HUDEP-2 (cell line): ENCODE data around the gene KRT10.

ENCODE experiments used
- DNase-seq, 76 experiments: peaks; one replicate each; lab custom pipeline; 2025; ENCODE audit not compliant: unreplicated experiment in 76 of 76; lab: John Stamatoyannopoulos, UW

The KRT10 gene

GRCh38 chr17:40810494-40810893 lies 11.9 kb downstream of the KRT10 start:
- no peak for DNase-seq

GRCh38 chr17:40809721-40810421 lies 12.5 kb downstream of the KRT10 start:
- DNase-seq = no peak

GRCh38 chr17:40806131-40806530 lies 16.3 kb downstream of the KRT10 start:
- no peak for DNase-seq

- peak in 58 of 76 experiments; percentile 4 to 78 (median 45) for DNase-seq
Measured at GRCh38 chr17:40803617-40804082, 18.8 kb downstream of the KRT10 start.

GRCh38 chr17:40801157-40801556 lies 21.3 kb downstream of the KRT10 start:
- no peak for DNase-seq

GRCh38 chr17:40800381-40800780 lies 22.0 kb downstream of the KRT10 start:
- DNase-seq = no peak

- DNase-seq = no peak
Measured at GRCh38 chr17:40799859-40800258, 22.6 kb downstream of the KRT10 start, which contains the start of gene KRT28. TSS of gene KRT28 (minus strand) at chr17:40799959. CDS start at chr17:40799893, 66 bp downstream.

GRCh38 chr17:40796846-40797245 lies 25.6 kb downstream of the KRT10 start:
- no peak for DNase-seq

- no peak for DNase-seq
Measured at GRCh38 chr17:40795019-40795667, 27.3 kb downstream of the KRT10 start.

GRCh38 chr17:40794466-40794865 lies 27.9 kb downstream of the KRT10 start:
- no peak for DNase-seq

- no peak for DNase-seq
Measured at GRCh38 chr17:40793832-40794231, 28.6 kb downstream of the KRT10 start.

- peak in 4 of 76 experiments; percentile 2 to 9 (median 4) for DNase-seq
Measured at GRCh38 chr17:40791787-40792436, 30.5 kb downstream of the KRT10 start.

GRCh38 chr17:40791111-40791510 lies 31.3 kb downstream of the KRT10 start:
- DNase-seq = no peak

GRCh38 chr17:40782450-40782849 lies 40.0 kb downstream of the KRT10 start, which contains the start of gene KRT27:
TSS of gene KRT27 (minus strand) at chr17:40782550. CDS start at chr17:40782493, 57 bp downstream.
- no peak for DNase-seq

- peak in 11 of 76 experiments; percentile 1 to 21 (median 6) for DNase-seq
Measured at GRCh38 chr17:40779181-40779909, 43.1 kb downstream of the KRT10 start.

GRCh38 chr17:40778461-40778860 lies 44.0 kb downstream of the KRT10 start:
- DNase-seq = no peak

- DNase-seq = no peak
Measured at GRCh38 chr17:40777971-40778370, 44.4 kb downstream of the KRT10 start.

- DNase-seq = no peak
Measured at GRCh38 chr17:40777459-40777858, 45.0 kb downstream of the KRT10 start.

- DNase-seq = no peak
Measured at GRCh38 chr17:40775945-40776344, 46.5 kb downstream of the KRT10 start.

GRCh38 chr17:40772101-40772500 lies 50.3 kb downstream of the KRT10 start, which contains the start of gene KRT26:
TSS of gene KRT26 (minus strand) at chr17:40772201. CDS start at chr17:40772113, 88 bp downstream.
- DNase-seq = no peak
